Activated T-helper 17 cell treated with anti-CD3 and anti-CD28 coated beads, Interleukin-2, amount 50 U/mL, for 72 hours (primary cell): Measurements from ENCODE around the gene CALHM3. TPM values are rescaled to one million over a fixed set of nuclear protein-coding genes. Genes with fewer than 3 reads are reported as not detected.
A peak's percentile ranks its signal among the peaks of the same experiment; 100 is the strongest.
"Not testable (repeated sequence)": the region's sequence is repeated elsewhere in the genome, so short reads cannot be mapped to it uniquely, and the experiment has no call there.

Source experiments
- ATAC-seq: fragments of 150-1000 bp; cut with Tn5 transposase; replicated peaks from 2 replicates; pipeline ENCODE4 v1.10.0; 2021; ENCODE audit warnings: mild to moderate bottlenecking, moderate library complexity
- H3K27ac Mint-ChIP-seq: one replicate; pipeline ENCODE4 v1.8.0; 2022; ENCODE audit warnings: mixed read lengths
- H3K27me3 Mint-ChIP-seq: one replicate; pipeline ENCODE4 v1.8.0; 2022; ENCODE audit warnings: mixed read lengths
- H3K36me3 Mint-ChIP-seq: one replicate; pipeline ENCODE4 v1.8.0; 2022; ENCODE audit warnings: low read depth, mild to moderate bottlenecking, mixed read lengths
- H3K4me1 Mint-ChIP-seq: one replicate; pipeline ENCODE4 v1.8.0; 2022; ENCODE audit warnings: mixed read lengths
- H3K4me3 Mint-ChIP-seq: one replicate; pipeline ENCODE4 v1.8.0; 2022; ENCODE audit warnings: mild to moderate bottlenecking, mixed read lengths
- H3K9me3 Mint-ChIP-seq: one replicate; pipeline ENCODE4 v1.8.0; 2022; ENCODE audit warnings: mixed read lengths
- total RNA-seq, 2 donors: library from RNA; stranded (reverse); gene quantifications; one replicate each; pipeline ENCODE4 v1.2.3, GENCODE V29; 2022

The CALHM3 gene
- total RNA-seq, 2 donors from 2014 or later: not detected

GRCh38 chr10:103493916-103494877, 15.2 kb upstream of the CALHM3 start:
- no peaks in the 10 kb centered on the region for H3K4me1 Mint-ChIP-seq
- H3K36me3 Mint-ChIP-seq: no peaks in the 10 kb centered on the region
- peak; percentile 3 for ATAC-seq
- H3K4me3 Mint-ChIP-seq: peak overlapping the region; percentile 84
- no peak overlapping the region for H3K27ac Mint-ChIP-seq
- H3K9me3 Mint-ChIP-seq: no peaks in the 10 kb centered on the region
- H3K27me3 Mint-ChIP-seq: peaks cover 40% of the 10 kb centered on the region

- peaks cover 36% of the 10 kb centered on the region for H3K27me3 Mint-ChIP-seq
- H3K27ac Mint-ChIP-seq: no peak within 1 kb of the TSS
- H3K4me3 Mint-ChIP-seq: peak within 1 kb of the TSS; percentile 84
- peak; percentile 3 for ATAC-seq
- H3K4me1 Mint-ChIP-seq: no peaks in the 10 kb centered on the region
- H3K36me3 Mint-ChIP-seq: no peaks in the 10 kb centered on the region
- no peaks in the 10 kb centered on the region for H3K9me3 Mint-ChIP-seq
Observed at GRCh38 chr10:103493362-103493915, 14.4 kb upstream of the CALHM3 start, which contains the start of gene NEURL1. Gene NEURL1, plus strand, starts transcription at chr10:103493705. Its CDS starts 683 bp downstream, at chr10:103494388.

GRCh38 chr10:103492655-103493261, 13.7 kb upstream of the CALHM3 start:
- no peak overlapping the region for H3K27ac Mint-ChIP-seq
- no peaks in the 10 kb centered on the region for H3K9me3 Mint-ChIP-seq
- no peaks in the 10 kb centered on the region for H3K36me3 Mint-ChIP-seq
- ATAC-seq: no peak
- H3K4me1 Mint-ChIP-seq: no peaks in the 10 kb centered on the region
- H3K4me3 Mint-ChIP-seq: peak overlapping the region; percentile 84
- peaks cover 34% of the 10 kb centered on the region for H3K27me3 Mint-ChIP-seq

GRCh38 chr10:103491729-103492364, 12.8 kb upstream of the CALHM3 start:
- H3K27me3 Mint-ChIP-seq: peaks cover 27% of the 10 kb centered on the region
- H3K9me3 Mint-ChIP-seq: no peaks in the 10 kb centered on the region
- H3K4me1 Mint-ChIP-seq: no peaks in the 10 kb centered on the region
- H3K27ac Mint-ChIP-seq: peak overlapping the region; percentile 4
- peak overlapping the region; percentile 84 for H3K4me3 Mint-ChIP-seq
- no peaks in the 10 kb centered on the region for H3K36me3 Mint-ChIP-seq
- no peak for ATAC-seq

GRCh38 chr10:103490986-103491314, 11.9 kb upstream of the CALHM3 start:
- Mint-ChIP-seq H3K27me3 (peaks cover 26% of the 10 kb centered on the region), H3K4me1 (no peaks in the 10 kb centered on the region), H3K27ac (peak overlapping the region; percentile 4), H3K36me3 (no peaks in the 10 kb centered on the region), H3K4me3 (no peak overlapping the region), H3K9me3 (no peaks in the 10 kb centered on the region)
- peak; percentile 27 for ATAC-seq

GRCh38 chr10:103487410-103487708, 8.3 kb upstream of the CALHM3 start:
- Mint-ChIP-seq H3K9me3 (no peaks in the 10 kb centered on the region), H3K4me1 (no peaks in the 10 kb centered on the region), H3K4me3 (no peak overlapping the region), H3K27ac (no peak overlapping the region), H3K36me3 (no peaks in the 10 kb centered on the region), H3K27me3 (peaks cover 7% of the 10 kb centered on the region)
- ATAC-seq: no peak

- H3K9me3 Mint-ChIP-seq, H3K27ac Mint-ChIP-seq, ATAC-seq, H3K27me3 Mint-ChIP-seq, H3K4me1 Mint-ChIP-seq, H3K4me3 Mint-ChIP-seq, H3K36me3 Mint-ChIP-seq: not testable (repeated sequence)
Observed at GRCh38 chr10:103486635-103487409, 7.8 kb upstream of the CALHM3 start.

- Mint-ChIP-seq H3K27me3 (no peaks in the 10 kb centered on the region), H3K27ac (no peak overlapping the region), H3K4me3 (no peak overlapping the region), H3K4me1 (peaks cover 6% of the 10 kb centered on the region), H3K9me3 (no peaks in the 10 kb centered on the region), H3K36me3 (no peaks in the 10 kb centered on the region)
- ATAC-seq: peak; percentile 86
Observed at GRCh38 chr10:103481974-103482531, 3.0 kb upstream of the CALHM3 start.

GRCh38 chr10:103480521-103480920, 1.5 kb upstream of the CALHM3 start:
- H3K27me3 Mint-ChIP-seq: no peaks in the 10 kb centered on the region
- ATAC-seq: no peak
- no peak overlapping the region for H3K27ac Mint-ChIP-seq
- H3K36me3 Mint-ChIP-seq: no peaks in the 10 kb centered on the region
- H3K4me1 Mint-ChIP-seq: peaks cover 6% of the 10 kb centered on the region
- H3K4me3 Mint-ChIP-seq: no peak overlapping the region
- no peaks in the 10 kb centered on the region for H3K9me3 Mint-ChIP-seq

GRCh38 chr10:103478671-103479070, 369 bp downstream of the CALHM3 start:
- Mint-ChIP-seq H3K9me3 (no peaks in the 10 kb centered on the region), H3K27me3 (no peaks in the 10 kb centered on the region), H3K27ac (no peak overlapping the region), H3K36me3 (no peaks in the 10 kb centered on the region), H3K4me1 (peaks cover 6% of the 10 kb centered on the region), H3K4me3 (no peak overlapping the region)
- ATAC-seq: no peak

- Mint-ChIP-seq H3K27ac (no peak overlapping the region), H3K4me1 (peaks cover under 1% of the 10 kb centered on the region), H3K9me3 (no peaks in the 10 kb centered on the region), H3K4me3 (no peak overlapping the region), H3K27me3 (no peaks in the 10 kb centered on the region), H3K36me3 (no peaks in the 10 kb centered on the region)
- ATAC-seq: peak; percentile 59
Observed at GRCh38 chr10:103476046-103476768, 2.8 kb downstream of the CALHM3 start.

GRCh38 chr10:103475437-103475836, 3.6 kb downstream of the CALHM3 start:
- no peaks in the 10 kb centered on the region for H3K36me3 Mint-ChIP-seq
- no peaks in the 10 kb centered on the region for H3K27me3 Mint-ChIP-seq
- ATAC-seq: no peak
- no peak overlapping the region for H3K4me3 Mint-ChIP-seq
- no peaks in the 10 kb centered on the region for H3K9me3 Mint-ChIP-seq
- peaks cover 9% of the 10 kb centered on the region for H3K4me1 Mint-ChIP-seq
- H3K27ac Mint-ChIP-seq: no peak overlapping the region

GRCh38 chr10:103474077-103474476, 5.0 kb downstream of the CALHM3 start:
- H3K27ac Mint-ChIP-seq: no peak overlapping the region
- H3K9me3 Mint-ChIP-seq: no peaks in the 10 kb centered on the region
- ATAC-seq: no peak
- H3K36me3 Mint-ChIP-seq: no peaks in the 10 kb centered on the region
- no peaks in the 10 kb centered on the region for H3K27me3 Mint-ChIP-seq
- H3K4me3 Mint-ChIP-seq: no peak overlapping the region
- H3K4me1 Mint-ChIP-seq: peaks cover 19% of the 10 kb centered on the region
